ENCODE results near the gene NWD2.
"Not testable (repeated sequence)": the region's sequence is repeated elsewhere in the genome, so short reads cannot be mapped to it uniquely, and the experiment has no call there.

Gene NWD2, protein sequence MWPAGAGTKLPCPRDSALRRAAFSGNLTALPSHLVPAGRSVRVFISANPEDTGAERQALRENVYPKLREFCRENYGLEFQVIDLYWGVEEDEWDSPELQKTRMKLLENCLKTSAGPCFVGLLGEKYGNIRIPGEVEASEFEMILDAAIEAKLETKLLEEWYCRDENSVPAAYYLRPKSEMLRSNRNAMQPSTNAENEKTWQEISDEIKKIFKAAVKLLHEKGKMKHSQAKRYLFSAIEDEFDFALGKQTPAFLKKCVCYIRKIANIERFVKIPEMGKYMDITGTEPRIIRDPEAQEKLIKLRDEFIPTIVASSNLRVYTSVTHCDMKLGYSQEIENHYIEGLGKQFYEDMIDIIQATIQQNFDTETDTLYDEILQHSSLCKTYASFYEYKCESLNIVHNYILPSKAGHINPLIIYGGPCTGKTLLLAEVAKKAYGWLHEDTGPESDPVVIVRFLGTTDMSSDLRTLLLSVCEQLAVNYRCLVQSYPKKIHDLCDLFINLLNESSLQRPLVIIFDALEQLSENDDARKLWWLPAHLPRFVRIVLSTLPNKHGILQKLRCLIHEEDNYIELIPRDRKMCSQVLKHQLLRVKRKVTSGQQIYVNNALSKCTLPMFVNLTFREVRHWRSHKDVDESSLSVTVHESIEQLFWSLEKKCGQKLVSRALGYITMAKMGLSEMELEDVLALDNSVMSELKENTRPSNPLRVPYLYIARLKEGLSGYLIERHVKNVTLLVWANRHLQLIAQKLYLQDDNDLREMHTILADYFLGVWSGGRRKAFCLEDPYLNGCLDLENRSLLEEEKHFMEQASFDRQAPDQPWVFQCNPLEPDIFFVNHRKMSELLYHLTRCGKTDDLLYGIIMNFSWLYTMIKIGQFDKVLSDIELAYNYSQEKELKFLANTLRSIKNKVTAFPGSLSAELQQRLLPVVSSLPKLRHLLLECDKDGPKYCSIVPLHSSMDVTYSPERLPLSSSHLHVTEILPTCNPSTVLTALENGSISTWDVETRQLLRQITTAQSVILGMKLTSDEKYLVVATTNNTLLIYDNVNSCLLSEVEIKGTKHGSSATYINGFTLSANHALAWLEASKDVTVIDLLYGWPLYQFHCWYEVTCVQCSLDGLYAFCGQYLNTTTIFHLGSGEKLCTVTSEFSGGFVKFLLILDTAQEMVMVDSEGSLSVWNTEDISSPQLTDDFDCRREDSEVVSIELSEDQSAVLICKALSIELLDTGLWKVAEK (N-terminal part only)

DNA sequence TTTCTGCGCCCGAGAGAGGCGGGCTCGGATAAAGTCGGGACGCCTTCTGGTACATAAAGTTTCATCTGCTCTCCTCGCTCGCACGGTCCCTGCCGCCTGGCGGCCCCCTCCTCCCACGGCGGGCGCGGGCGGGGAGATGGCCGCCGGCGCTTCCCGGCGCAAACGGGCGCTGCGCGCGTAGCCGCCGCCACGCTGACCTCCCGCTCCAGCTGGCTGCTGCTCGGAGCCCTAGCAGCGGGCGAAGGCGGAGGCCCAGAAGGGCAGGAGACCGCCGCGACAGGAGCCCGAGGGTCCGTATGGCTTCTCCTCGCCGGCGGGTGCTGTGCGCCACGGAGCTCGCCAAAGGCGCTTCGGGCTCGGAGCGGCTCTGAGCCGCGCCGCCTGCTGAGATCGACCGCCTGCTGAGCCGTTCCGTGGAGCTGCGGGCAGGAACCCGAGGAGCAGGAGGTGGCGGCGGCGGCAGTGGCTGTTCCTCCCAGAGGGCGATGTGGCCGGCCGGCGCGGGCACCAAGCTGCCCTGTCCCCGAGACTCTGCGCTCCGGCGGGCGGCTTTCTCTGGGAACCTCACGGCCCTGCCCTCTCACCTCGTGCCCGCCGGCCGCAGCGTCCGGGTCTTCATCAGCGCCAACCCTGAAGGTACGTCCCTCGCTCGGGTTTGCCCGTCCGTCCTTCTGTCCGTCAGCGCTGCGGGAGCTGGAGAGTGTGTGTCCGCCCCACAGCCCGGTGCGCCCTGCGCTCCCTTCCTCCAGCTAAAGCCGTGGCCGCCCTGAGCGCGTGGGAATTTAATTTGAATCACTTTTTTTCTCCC lies at the start of gene NWD2:
NWD2 (plus strand) TSS at position 161 of the 808 bp plus-strand sequence; CDS start at position 486, 325 bp downstream.
- DNase-seq (ENCODE audit: low spot score), result peak; percentile 45
- TF ChIP-seq, protein P1, sequence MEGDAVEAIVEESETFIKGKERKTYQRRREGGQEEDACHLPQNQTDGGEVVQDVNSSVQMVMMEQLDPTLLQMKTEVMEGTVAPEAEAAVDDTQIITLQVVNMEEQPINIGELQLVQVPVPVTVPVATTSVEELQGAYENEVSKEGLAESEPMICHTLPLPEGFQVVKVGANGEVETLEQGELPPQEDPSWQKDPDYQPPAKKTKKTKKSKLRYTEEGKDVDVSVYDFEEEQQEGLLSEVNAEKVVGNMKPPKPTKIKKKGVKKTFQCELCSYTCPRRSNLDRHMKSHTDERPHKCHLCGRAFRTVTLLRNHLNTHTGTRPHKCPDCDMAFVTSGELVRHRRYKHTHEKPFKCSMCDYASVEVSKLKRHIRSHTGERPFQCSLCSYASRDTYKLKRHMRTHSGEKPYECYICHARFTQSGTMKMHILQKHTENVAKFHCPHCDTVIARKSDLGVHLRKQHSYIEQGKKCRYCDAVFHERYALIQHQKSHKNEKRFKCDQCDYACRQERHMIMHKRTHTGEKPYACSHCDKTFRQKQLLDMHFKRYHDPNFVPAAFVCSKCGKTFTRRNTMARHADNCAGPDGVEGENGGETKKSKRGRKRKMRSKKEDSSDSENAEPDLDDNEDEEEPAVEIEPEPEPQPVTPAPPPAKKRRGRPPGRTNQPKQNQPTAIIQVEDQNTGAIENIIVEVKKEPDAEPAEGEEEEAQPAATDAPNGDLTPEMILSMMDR (IDR thresholded peaks at IDR 0.05; ENCODE audit: extremely low read depth, insufficient read depth, missing control alignments), result no peak
- in situ Hi-C loops (cut with MboI; ENCODE audit: low pct_unique_long_range_greater_than_20kb, low sequenced_read_pairs, unreplicated experiment), result no loop called here

DNA sequence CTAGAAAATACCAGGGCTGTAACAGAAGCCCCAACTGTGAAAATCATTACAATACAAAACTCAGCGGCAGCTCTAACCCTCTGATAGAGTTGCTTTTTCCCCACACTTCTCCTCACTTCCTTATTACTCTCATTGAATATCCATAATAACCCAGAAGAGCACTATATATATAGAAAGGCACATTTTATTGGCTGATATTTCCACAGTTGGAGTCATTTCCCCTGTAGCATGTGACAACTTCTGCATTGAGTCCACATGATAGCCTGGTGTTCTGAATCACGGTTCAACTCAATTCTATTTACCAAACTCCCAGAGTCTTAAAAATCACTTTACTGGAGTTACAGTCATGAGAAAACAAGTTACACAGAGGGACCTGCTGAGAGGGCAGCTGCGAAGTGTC lies 46.6 kb upstream of the NWD2 start:
- TF ChIP-seq, protein P1 (IDR thresholded peaks at IDR 0.05; ENCODE audit: extremely low read depth, insufficient read depth, missing control alignments), result no peak
- in situ Hi-C loops (cut with MboI; ENCODE audit: low pct_unique_long_range_greater_than_20kb, low sequenced_read_pairs, unreplicated experiment), result no loop called here
- no peak for DNase-seq (ENCODE audit: low spot score)

DNA sequence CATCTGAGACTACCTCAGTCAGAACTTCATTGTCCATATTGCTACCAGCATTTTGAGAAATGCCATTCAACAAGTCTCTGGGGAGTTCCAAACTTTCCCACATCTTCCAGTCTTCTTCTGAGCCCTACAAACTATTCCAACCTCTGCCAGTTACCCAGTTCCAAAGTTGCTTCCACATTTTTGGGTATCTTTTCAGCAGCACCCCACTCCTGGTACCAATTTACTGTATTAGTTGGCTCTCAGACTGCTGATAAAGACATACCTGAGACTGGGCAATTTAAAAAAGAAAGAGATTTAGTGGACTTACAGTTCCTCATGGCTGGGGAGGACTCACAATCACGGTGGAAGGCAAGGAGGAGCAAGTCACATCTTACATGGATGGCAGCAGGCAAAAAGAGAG lies 39.8 kb upstream of the NWD2 start:
- in situ Hi-C loops (cut with MboI; ENCODE audit: low pct_unique_long_range_greater_than_20kb, low sequenced_read_pairs, unreplicated experiment); DNase-seq (ENCODE audit: low spot score): not testable (repeated sequence)

DNA sequence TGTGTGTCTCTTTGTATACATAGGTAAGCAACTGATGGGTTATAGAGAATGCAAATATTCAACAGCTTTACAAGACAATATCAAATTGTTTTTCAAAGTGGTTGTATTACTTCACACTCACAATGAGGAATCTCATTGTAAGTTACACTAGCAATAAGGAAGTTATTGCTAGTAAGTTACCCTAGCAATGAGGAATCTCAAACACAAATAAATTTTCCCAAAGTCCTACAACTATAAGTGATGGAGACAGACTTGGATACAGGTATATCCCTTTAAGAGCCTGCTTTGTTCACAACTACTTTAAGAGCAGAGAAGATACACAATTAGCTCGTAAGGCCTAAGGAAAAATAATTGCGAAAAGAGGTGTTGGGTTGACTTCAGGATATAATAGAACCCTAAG lies 28.3 kb upstream of the NWD2 start:
- in situ Hi-C loops (cut with MboI; ENCODE audit: low pct_unique_long_range_greater_than_20kb, low sequenced_read_pairs, unreplicated experiment), result no loop called here
- DNase-seq (ENCODE audit: low spot score), result no peak
- TF ChIP-seq, protein P1 (IDR thresholded peaks at IDR 0.05; ENCODE audit: extremely low read depth, insufficient read depth, missing control alignments), result no peak

DNA sequence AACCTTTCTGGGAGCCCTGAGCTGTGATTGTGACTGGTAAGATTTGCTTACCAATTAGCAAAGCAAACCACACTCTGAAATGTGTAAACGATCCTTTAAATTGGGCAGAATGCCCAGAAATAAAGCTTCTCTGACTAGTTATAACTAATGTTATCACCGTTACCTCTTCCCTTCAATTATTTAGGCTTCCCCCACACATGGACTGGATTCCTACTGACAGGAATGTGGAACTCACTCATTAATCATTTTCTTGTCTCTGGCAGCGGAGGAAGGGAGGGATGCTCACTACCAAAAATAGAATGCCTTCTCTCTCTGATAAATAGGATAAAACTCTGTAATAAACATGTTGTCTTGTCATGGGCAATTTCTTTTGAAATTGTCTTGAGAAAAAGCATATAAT lies 25.3 kb upstream of the NWD2 start:
- DNase-seq (ENCODE audit: low spot score), result no peak
- TF ChIP-seq, protein P1 (IDR thresholded peaks at IDR 0.05; ENCODE audit: extremely low read depth, insufficient read depth, missing control alignments), result no peak
- in situ Hi-C loops (cut with MboI; ENCODE audit: low pct_unique_long_range_greater_than_20kb, low sequenced_read_pairs, unreplicated experiment), result no loop called here

DNA sequence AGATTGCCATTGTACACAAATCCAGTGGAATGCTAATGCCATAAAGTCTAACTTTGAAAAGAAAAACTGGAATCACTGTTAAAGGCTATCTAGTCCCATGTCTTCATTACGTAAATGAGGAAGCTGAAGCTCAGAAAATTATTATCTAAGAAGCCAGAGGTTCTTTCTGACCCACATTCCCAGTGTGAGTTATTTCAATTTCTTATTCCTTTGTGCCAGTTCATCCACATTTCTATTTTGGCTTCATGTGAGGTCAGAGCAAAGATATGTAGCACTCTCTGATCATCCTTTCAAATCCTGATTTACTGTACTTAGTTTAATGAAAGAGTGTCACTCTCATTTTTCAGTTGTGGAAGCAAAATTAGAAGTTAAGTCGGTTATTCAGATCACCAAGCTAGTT lies 24.6 kb upstream of the NWD2 start:
- in situ Hi-C loops (cut with MboI; ENCODE audit: low pct_unique_long_range_greater_than_20kb, low sequenced_read_pairs, unreplicated experiment), result no loop called here
- TF ChIP-seq, protein P1 (IDR thresholded peaks at IDR 0.05; ENCODE audit: extremely low read depth, insufficient read depth, missing control alignments), result no peak
- DNase-seq (ENCODE audit: low spot score), result no peak

All from GM13977 (cell line).